Lower leg skin (tissue), 4 donors: ENCODE data around the gene EIF2B5. TPM values are rescaled to one million over a fixed set of nuclear protein-coding genes. Genes with fewer than 3 reads are reported as not detected.

Experiments
- DNase-seq, 2 donors: peaks; one replicate each; pipeline ENCODE4 v3.0.0-alpha.2; 2019; ENCODE audit warnings: low spot score in 2 of 2
- H3K4me3 ChIP-seq: fragments of 200-600 bp; sonication (generic); 2 replicates; pipeline ENCODE4 v1.5.1; 2017; ENCODE audit warnings: mild to moderate bottlenecking, low read depth; ENCODE audit not compliant: poor library complexity, severe bottlenecking
- POLR2A ChIP-seq, 2 donors: fragments of 450-650 bp; IDR thresholded peaks; one replicate each; pipeline ENCODE4 v1.6.1; 2016 to 2017; ENCODE audit warnings: antibody characterized with exemption in 2 of 2, mild to moderate bottlenecking in 1 of 2, moderate library complexity in 1 of 2
- WGBS, 2 donors: methylation state at CpG; one replicate each; pipeline ENCODE4 v1.1.5; 2018; 5-methylcytosine and 5-hydroxymethylcytosine counted together
- intact Hi-C: fragments of 100-400 bp; cut with DNase I; formaldehyde crosslinking; loops from one replicate; pipeline ENCODE4 v1.15.0; 2023; ENCODE audit warnings: low total_unique reads
- total RNA-seq, 4 donors: library from RNA; depleted of rRNA; stranded (reverse); fragments of >200 nt; gene quantifications; one replicate each; pipeline ENCODE4 v1.1.0, GENCODE V29; 2016
- TF ChIP-seq, protein P1 (sequence below), 3 donors: fragments of 450-650 bp; IDR thresholded peaks; one replicate each; pipeline ENCODE4 v1.5.1; 2016; ENCODE audit warnings: antibody characterized with exemption in 3 of 3, mild to moderate bottlenecking in 3 of 3, moderate library complexity in 2 of 3

EIF2B5 gene
- total RNA-seq, 4 donors from 2014 or later = 36.5 to 52.5 (median 40.1) TPM

DNA sequence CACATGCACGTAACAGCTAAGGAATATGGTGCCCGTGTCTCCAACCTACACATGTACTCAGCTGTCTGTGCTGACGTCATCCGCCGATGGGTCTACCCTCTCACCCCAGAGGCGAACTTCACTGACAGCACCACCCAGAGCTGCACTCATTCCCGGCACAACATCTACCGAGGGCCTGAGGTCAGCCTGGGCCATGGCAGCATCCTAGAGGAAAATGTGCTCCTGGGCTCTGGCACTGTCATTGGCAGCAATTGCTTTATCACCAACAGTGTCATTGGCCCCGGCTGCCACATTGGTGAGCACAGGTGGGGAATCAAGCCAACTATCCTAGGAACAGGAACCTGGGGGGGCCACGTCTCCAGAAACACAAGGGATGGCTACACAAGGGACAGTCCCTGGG, 5.3 kb downstream of the EIF2B5 start:
- WGBS, 2 donors = 88 to 91% methylated on average over 10 of the region's 10 CpGs
- TF ChIP-seq, protein P1, sequence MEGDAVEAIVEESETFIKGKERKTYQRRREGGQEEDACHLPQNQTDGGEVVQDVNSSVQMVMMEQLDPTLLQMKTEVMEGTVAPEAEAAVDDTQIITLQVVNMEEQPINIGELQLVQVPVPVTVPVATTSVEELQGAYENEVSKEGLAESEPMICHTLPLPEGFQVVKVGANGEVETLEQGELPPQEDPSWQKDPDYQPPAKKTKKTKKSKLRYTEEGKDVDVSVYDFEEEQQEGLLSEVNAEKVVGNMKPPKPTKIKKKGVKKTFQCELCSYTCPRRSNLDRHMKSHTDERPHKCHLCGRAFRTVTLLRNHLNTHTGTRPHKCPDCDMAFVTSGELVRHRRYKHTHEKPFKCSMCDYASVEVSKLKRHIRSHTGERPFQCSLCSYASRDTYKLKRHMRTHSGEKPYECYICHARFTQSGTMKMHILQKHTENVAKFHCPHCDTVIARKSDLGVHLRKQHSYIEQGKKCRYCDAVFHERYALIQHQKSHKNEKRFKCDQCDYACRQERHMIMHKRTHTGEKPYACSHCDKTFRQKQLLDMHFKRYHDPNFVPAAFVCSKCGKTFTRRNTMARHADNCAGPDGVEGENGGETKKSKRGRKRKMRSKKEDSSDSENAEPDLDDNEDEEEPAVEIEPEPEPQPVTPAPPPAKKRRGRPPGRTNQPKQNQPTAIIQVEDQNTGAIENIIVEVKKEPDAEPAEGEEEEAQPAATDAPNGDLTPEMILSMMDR (IDR thresholded peaks at IDR 0.05) = no peak
- TF ChIP-seq POLR2A (IDR thresholded peaks at IDR 0.05) = no peak
- intact Hi-C loops = loop anchor here (5.0 kb wide), 1 partner anchor 102 kb away; no protein-coding TSS in a partner anchor
- DNase-seq = no peak
- H3K4me3 ChIP-seq = no peak overlapping the region

DNA sequence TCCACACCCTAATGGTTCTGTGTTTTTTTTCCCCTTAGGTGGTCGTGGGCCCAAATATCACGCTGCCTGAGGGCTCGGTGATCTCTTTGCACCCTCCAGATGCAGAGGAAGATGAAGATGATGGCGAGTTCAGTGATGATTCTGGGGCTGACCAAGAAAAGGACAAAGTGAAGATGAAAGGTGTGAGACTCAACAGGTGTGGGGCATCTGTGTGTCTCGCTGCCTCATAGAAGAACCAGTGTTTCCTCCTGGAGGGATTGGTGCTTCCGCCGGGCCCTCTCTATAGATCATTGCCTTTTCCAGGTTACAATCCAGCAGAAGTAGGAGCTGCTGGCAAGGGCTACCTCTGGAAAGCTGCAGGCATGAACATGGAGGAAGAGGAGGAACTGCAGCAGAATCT, 7.0 kb downstream of the EIF2B5 start:
- intact Hi-C loops = loop anchor here (5.0 kb wide), 1 partner anchor 100 kb away; no protein-coding TSS in a partner anchor
- no peak for TF ChIP-seq POLR2A (IDR thresholded peaks at IDR 0.05)
- TF ChIP-seq, protein P1 (IDR thresholded peaks at IDR 0.05) = no peak
- H3K4me3 ChIP-seq = no peak overlapping the region
- DNase-seq = no peak
- WGBS, 2 donors = 91 to 92% methylated on average over 7 of the region's 7 CpGs

DNA sequence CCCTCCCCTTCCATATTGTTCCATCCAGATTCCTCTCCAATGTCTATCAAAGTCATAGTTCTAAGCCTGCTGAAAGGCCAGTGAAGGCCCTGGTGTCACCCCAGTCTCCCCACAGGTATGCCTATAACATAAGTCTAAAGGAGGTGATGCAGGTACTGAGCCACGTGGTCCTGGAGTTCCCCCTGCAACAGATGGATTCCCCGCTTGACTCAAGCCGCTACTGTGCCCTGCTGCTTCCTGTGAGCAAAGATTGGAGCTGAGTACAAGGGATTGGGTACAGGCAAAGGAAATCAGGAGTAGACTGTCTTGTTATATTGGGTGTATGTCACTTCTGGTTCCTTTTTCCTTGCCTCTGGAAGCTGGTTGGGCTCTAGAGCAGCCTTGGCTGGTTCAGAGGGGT, 8.2 kb downstream of the EIF2B5 start:
- 92 to 93% methylated on average over 3 of the region's 3 CpGs for WGBS, 2 donors
- H3K4me3 ChIP-seq = no peak overlapping the region
- no peak for DNase-seq
- TF ChIP-seq, protein P1 (IDR thresholded peaks at IDR 0.05) = no peak
- no peak for TF ChIP-seq POLR2A (IDR thresholded peaks at IDR 0.05)
- intact Hi-C loops = loop anchor here (5.0 kb wide), 1 partner anchor 99 kb away; no protein-coding TSS in a partner anchor

DNA sequence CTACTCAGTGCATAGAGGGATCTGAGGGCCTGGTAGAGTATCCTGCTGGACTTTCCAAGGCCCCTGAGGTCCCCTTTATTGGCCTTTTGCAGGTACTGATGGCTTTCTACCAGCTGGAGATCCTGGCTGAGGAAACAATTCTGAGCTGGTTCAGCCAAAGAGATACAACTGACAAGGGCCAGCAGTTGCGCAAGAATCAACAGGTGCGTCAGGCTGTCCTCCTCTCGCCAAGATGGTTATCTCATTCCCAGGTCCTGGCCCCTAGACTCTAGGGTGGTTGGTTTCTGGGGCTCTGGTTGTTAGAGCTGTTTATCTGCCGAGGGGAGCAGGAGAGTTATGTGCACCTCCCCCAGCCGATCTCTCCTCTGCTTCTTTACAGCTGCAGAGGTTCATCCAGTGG, 9.3 kb downstream of the EIF2B5 start:
- DNase-seq = no peak
- WGBS, 2 donors = 54 to 80% methylated on average over 3 to 5 of the region's 5 CpGs
- no peak for TF ChIP-seq POLR2A (IDR thresholded peaks at IDR 0.05)
- TF ChIP-seq, protein P1 (IDR thresholded peaks at IDR 0.05) = no peak
- intact Hi-C loops = loop anchor here (5.0 kb wide), 1 partner anchor 98 kb away; no protein-coding TSS in a partner anchor
- H3K4me3 ChIP-seq = no peak overlapping the region

DNA sequence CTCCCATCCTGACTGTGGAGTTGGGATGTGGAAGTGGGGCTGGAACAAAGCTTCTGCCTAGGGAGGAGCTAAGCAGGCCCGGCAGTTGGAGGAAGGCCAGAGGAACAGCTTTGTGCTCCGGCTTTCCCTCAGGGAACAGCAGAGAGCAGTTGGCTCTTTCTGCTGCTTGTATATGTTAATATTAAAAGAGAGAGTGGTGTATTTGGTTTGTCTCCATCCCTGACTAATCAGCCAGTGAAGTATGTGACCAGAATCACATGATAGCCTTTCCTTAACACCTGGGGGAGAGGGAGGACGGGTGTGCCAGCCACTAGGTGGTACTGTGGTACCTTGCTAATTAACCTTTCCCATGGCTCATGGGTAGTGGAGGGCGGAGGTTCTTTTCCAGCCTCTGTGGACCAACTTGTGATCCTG, 10.0 kb downstream of the EIF2B5 start:
- TF ChIP-seq, protein P1 (IDR thresholded peaks at IDR 0.05) = no peak
- no peak for TF ChIP-seq POLR2A (IDR thresholded peaks at IDR 0.05)
- H3K4me3 ChIP-seq = no peak overlapping the region
- no peak for DNase-seq
- WGBS, 2 donors = 22 to 24% methylated on average over 4 of the region's 4 CpGs
- intact Hi-C loops = no loop called here

DNA sequence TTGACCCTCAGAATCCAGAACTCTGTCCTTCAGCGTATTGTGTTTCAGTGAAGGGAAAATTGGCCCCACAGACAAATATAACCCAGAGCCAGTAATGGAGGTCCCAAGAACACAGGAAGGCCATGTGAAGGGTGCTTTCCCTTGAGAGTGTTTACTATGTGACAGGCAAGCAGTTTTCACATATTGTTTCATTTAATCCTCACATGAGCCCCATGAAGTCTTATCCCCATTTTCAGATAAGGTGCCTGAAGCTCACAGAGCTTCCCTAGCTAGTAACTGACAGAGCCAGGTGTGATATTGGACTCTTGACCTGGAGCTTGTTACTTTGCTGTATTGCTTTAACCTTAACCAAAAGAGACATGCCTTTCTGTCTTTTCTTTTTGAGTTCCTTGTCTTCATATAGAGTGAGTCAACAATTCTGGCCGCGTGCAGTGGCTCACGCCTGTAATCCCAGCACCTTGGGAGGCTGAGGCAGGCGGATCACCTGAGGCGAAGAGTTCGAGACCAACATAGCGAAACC, 10.7 kb downstream of the EIF2B5 start:
- 85 to 95% methylated on average over 8 of the region's 8 CpGs for WGBS, 2 donors
- intact Hi-C loops = no loop called here
- no peak for DNase-seq
- H3K4me3 ChIP-seq = no peak overlapping the region
- TF ChIP-seq POLR2A (IDR thresholded peaks at IDR 0.05) = no peak
- TF ChIP-seq, protein P1 (IDR thresholded peaks at IDR 0.05) = no peak
